ENCODE measurements around the gene LDLRAD4.

DNA sequence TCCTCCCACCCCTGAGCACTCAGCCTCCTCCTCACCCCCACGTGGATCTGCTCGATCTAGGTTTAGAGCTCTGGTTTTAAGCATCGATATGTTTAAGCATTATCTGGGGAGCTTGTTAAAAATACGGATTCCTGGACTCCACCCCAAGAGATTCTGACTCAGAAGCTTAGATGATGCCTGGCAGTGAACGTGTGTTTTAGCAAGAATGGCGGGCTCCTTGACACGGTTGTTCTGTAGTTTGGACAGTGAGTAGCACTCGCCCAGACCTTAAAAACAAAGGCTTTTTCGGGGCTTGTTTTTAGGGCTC lies 47.3 kb downstream of the LDLRAD4 start:
- TF ChIP-seq, protein P1, sequence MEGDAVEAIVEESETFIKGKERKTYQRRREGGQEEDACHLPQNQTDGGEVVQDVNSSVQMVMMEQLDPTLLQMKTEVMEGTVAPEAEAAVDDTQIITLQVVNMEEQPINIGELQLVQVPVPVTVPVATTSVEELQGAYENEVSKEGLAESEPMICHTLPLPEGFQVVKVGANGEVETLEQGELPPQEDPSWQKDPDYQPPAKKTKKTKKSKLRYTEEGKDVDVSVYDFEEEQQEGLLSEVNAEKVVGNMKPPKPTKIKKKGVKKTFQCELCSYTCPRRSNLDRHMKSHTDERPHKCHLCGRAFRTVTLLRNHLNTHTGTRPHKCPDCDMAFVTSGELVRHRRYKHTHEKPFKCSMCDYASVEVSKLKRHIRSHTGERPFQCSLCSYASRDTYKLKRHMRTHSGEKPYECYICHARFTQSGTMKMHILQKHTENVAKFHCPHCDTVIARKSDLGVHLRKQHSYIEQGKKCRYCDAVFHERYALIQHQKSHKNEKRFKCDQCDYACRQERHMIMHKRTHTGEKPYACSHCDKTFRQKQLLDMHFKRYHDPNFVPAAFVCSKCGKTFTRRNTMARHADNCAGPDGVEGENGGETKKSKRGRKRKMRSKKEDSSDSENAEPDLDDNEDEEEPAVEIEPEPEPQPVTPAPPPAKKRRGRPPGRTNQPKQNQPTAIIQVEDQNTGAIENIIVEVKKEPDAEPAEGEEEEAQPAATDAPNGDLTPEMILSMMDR (IDR thresholded peaks at IDR 0.05), result no peak
- TF ChIP-seq POLR2A (IDR thresholded peaks at IDR 0.05; ENCODE audit: low read depth) (no peak), POLR2AphosphoS5 (IDR thresholded peaks at IDR 0.05) (no peak), EP300 (IDR thresholded peaks at IDR 0.05) (no peak)
